H1 (cell line): Measurements from ENCODE around the gene SERINC4. TPM values are rescaled to one million over a fixed set of nuclear protein-coding genes. Genes with fewer than 3 reads are reported as not detected.

Source experiments
- ASH2L ChIP-seq: fragments of 200-600, 300-600 bp; sonication (generic); IDR thresholded peaks from one replicate; pipeline ENCODE4 v1.7.1; 2017; ENCODE audit warnings: low read length
- CHD2 ChIP-seq: IDR thresholded peaks from 2 replicates; pipeline ENCODE4 v1.6.1; 2012; ENCODE audit warnings: low read length, improper control_type of control experiment
- JUN ChIP-seq: IDR thresholded peaks from 2 replicates; pipeline ENCODE4 v1.6.1; 2011; ENCODE audit warnings: low read depth, mild to moderate bottlenecking, improper control_type of control experiment, low read length
- JUND ChIP-seq: IDR thresholded peaks from 2 replicates; pipeline ENCODE4 v1.6.1; 2011; ENCODE audit warnings: mild to moderate bottlenecking, improper control_type of control experiment, low read length
- SAP30 ChIP-seq: fragments of 300-600 bp; sonication (generic); IDR thresholded peaks from 2 replicates; pipeline ENCODE4 v1.7.1; 2012; ENCODE audit warnings: low read length, moderate library complexity, mild to moderate bottlenecking, inconsistent platforms; ENCODE audit not compliant: insufficient read depth, insufficient replicate concordance
- SP2 ChIP-seq: IDR thresholded peaks from 2 replicates; pipeline ENCODE4 v1.6.1; 2012; ENCODE audit warnings: mild to moderate bottlenecking, low read length, inconsistent platforms
- polyA plus RNA-seq, 7 experiments: library from polyadenylated mRNA; depleted of rRNA in 3 of 7; stranded (reverse) in 5 of 7; unstranded in 2 of 7; fragments of >200 nt in 5 of 7; fragments of 200-250 nt in 2 of 7; gene quantifications; 1 replicate in 5 of 7; 2 replicates in 1 of 7; 4 replicates in 1 of 7; pipeline versions ENCODE4 v1.2.1 to v1.2.3, GENCODE V29; 2011 to 2013; ENCODE audit warnings: missing spikeins in 2 of 7, mixed read lengths in 2 of 7
- total RNA-seq: library from RNA; stranded (reverse); fragmentation: NEBNext Ultra II Directional; extraction: Animal tissue kit (Norgen Biotek cat#: 25700); gene quantifications from 2 replicates; pipeline ENCODE4 v1.2.1, GENCODE V29; 2021
- TF ChIP-seq, protein P1 (sequence below): IDR thresholded peaks from 2 replicates; pipeline ENCODE4 v1.6.1; 2012; ENCODE audit warnings: inconsistent platforms

SERINC4 gene
- total and polyA plus RNA-seq, 2 of the 8 experiments (the other 6 are each of a cell fraction or from before 2014, with no cell fraction given), result 0.08 TPM; not detected in 1

DNA sequence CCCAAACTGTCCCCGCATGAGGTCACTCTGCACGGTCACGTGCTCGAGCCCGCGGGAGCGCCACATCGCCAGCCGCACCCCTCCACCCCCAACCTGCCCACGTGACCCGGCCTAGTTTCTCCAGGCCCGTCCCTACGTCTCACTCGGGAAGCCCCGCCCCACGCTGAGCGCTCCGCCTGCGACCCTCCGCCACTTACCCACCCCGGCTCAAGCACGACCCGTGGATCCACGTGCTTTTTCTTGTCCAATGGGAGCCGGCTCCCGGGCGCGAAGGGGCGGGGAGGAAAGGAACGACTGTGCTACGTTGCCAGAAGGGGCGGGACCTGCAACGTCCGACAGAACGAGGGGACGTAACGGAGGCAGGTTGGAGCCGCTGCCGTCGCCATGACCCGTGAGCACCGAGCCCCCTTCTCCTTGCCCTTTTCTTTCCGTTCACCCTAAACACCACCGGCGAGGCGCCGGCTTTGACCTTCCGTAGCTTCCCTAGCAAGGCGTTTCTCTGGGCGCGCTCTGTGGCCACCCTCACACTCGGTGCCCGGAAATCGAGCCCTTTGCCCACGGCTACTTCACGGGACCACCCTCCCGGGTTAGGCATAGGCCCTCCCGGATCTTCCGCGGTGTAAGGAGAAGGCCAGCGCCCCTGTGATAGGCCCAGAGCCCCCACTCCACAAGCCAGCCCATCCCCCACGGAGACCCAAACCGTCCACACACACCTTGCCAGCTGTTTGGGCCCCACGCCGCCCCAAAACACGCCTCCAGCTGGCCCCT, 7.8 kb downstream of the SERINC4 start, which contains the start of gene SERF2 (continued):
- TF ChIP-seq JUND (peak; percentile 78; the same call in 1 of the 2 replicates), ASH2L (peak; percentile 38), JUN (peak; percentile 69; the same call in 1 of the 2 replicates), SAP30 (peak; percentile 42), CHD2 (0 out of 2 replicates have a peak, but pooled peaks have one; percentile 47), SP2 (no peak)
- TF ChIP-seq, protein P1, sequence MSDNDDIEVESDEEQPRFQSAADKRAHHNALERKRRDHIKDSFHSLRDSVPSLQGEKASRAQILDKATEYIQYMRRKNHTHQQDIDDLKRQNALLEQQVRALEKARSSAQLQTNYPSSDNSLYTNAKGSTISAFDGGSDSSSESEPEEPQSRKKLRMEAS, result peak; percentile 96
